Tibial nerve (tissue), 4 donors: ENCODE results near the gene CDX1. TPM values are rescaled to one million over a fixed set of nuclear protein-coding genes. Genes with fewer than 3 reads are reported as not detected.

Experiments
- DNase-seq, 2 donors: peaks; one replicate each; pipeline ENCODE4 v3.0.0-alpha.2; 2019; ENCODE audit warnings: low spot score in 2 of 2
- H3K27ac ChIP-seq, 4 donors: fragments of 200-600 bp; sonication (generic) in 3 of 4; one replicate each; pipeline ENCODE4 v1.5.1; 2017 to 2019; ENCODE audit warnings: mild to moderate bottlenecking in 1 of 4
- H3K27me3 ChIP-seq, 2 donors: fragments of 200-600 bp; sonication (generic) in 1 of 2; one replicate each; pipeline versions ENCODE4 v1.5.1 to v1.6.0; 2017 to 2019
- H3K36me3 ChIP-seq, 3 donors: fragments of 200-600 bp; sonication (generic); one replicate each; pipeline ENCODE4 v1.5.1; 2018 to 2019
- H3K4me1 ChIP-seq, 4 donors: fragments of 200-600 bp; sonication (generic) in 3 of 4; one replicate each; pipeline ENCODE4 v1.5.1; 2017 to 2019
- H3K4me3 ChIP-seq, 4 donors: fragments of 200-600 bp; sonication (generic) in 3 of 4; one replicate each; pipeline ENCODE4 v1.5.1; 2017 to 2019; ENCODE audit warnings: mild to moderate bottlenecking in 1 of 4, moderate library complexity in 1 of 4
- H3K9me3 ChIP-seq, 4 donors: fragments of 200-600 bp; sonication (generic) in 3 of 4; one replicate each; pipeline ENCODE4 v1.5.1; 2017 to 2019
- CTCF ChIP-seq, 5 experiments: fragments of 200-600 bp in 3 of 5; fragments of 450-650 bp in 2 of 5; sonication (generic) in 3 of 5; IDR thresholded peaks; one replicate each; pipeline ENCODE4 v1.5.1; 2016 to 2019; ENCODE audit warnings: antibody characterized with exemption in 5 of 5, mild to moderate bottlenecking in 3 of 5, moderate library complexity in 2 of 5
- EP300 ChIP-seq, 2 donors: sonication (generic); formaldehyde crosslinking; IDR thresholded peaks; one replicate each; pipeline ENCODE4 v1.6.1; 2017; ENCODE audit warnings: antibody characterized with exemption in 2 of 2, mild to moderate bottlenecking in 1 of 2
- POLR2A ChIP-seq, 2 donors: fragments of 450-650 bp; IDR thresholded peaks; one replicate each; pipeline ENCODE4 v1.6.1; 2017; ENCODE audit warnings: antibody characterized with exemption in 2 of 2, mild to moderate bottlenecking in 2 of 2, moderate library complexity in 2 of 2
- WGBS, 2 donors: methylation state at CpG; one replicate each; pipeline ENCODE4 v1.1.5; 2018; 5-methylcytosine and 5-hydroxymethylcytosine counted together
- total RNA-seq, 4 donors: library from RNA; depleted of rRNA; stranded (reverse); fragments of >200 nt; gene quantifications; one replicate each; pipeline ENCODE4 v1.1.0, GENCODE V29; 2016

CDX1 gene
- total RNA-seq, 4 donors from 2014 or later, result 0.22 to 2.5 TPM; not detected in 2

- H3K36me3 ChIP-seq, result peaks cover 0 to 95% (median 0%) of the 10 kb centered on the region in 3 donors
- peak overlapping the region in 3 of 4 donors; percentile 32 to 97 (median 77) for H3K27ac ChIP-seq
- no peak overlapping the region for H3K4me3 ChIP-seq
- no peaks in the 10 kb centered on the region for H3K9me3 ChIP-seq
- DNase-seq, result no peak
- H3K4me1 ChIP-seq, result peaks cover 0 to 73% (median 12%) of the 10 kb centered on the region in 4 donors
- TF ChIP-seq POLR2A (IDR thresholded peaks at IDR 0.05) (no peak), EP300 (IDR thresholded peaks at IDR 0.05) (no peak), CTCF (IDR thresholded peaks at IDR 0.05) (no peak)
- WGBS, 2 donors, result 83 to 87% methylated on average over 4 of the region's 4 CpGs
- no peaks in the 10 kb centered on the region for H3K27me3 ChIP-seq
Measured at GRCh38 chr5:150131461-150131860, 35.1 kb upstream of the CDX1 start.

- Histone ChIP-seq H3K36me3 (peaks cover 0 to 95% (median 0%) of the 10 kb centered on the region in 3 donors), H3K27me3 (no peaks in the 10 kb centered on the region), H3K9me3 (no peaks in the 10 kb centered on the region), H3K4me1 (peaks cover 0 to 80% (median 17%) of the 10 kb centered on the region in 4 donors), H3K4me3 (no peak overlapping the region), H3K27ac (peak overlapping the region; percentile 24 to 97 (median 54))
- 30 to 59% methylated on average over 9 to 12 of the region's 12 CpGs for WGBS, 2 donors
- TF ChIP-seq EP300 (IDR thresholded peaks at IDR 0.05) (peak in 1 of 2 donors; percentile 33), CTCF (IDR thresholded peaks at IDR 0.05) (no peak)
- peak; percentile 51 to 55 for DNase-seq
Measured at GRCh38 chr5:150131978-150132694, 34.4 kb upstream of the CDX1 start.

GRCh38 chr5:150132740-150133139, 33.8 kb upstream of the CDX1 start:
- 70 to 81% methylated on average over 21 to 22 of the region's 22 CpGs for WGBS, 2 donors
- TF ChIP-seq EP300 (IDR thresholded peaks at IDR 0.05) (no peak), POLR2A (IDR thresholded peaks at IDR 0.05) (no peak), CTCF (IDR thresholded peaks at IDR 0.05) (no peak)
- H3K36me3 ChIP-seq, result peaks cover 0 to 91% (median 0%) of the 10 kb centered on the region in 3 donors
- peak overlapping the region in 3 of 4 donors; percentile 24 to 97 (median 77) for H3K27ac ChIP-seq
- H3K4me3 ChIP-seq, result no peak overlapping the region
- no peaks in the 10 kb centered on the region for H3K9me3 ChIP-seq
- no peak for DNase-seq
- H3K27me3 ChIP-seq, result no peaks in the 10 kb centered on the region
- peaks cover 0 to 86% (median 23%) of the 10 kb centered on the region in 4 donors for H3K4me1 ChIP-seq

GRCh38 chr5:150133581-150134197, 32.9 kb upstream of the CDX1 start:
- no peak for TF ChIP-seq EP300 (IDR thresholded peaks at IDR 0.05)
- no peak for DNase-seq
- 67 to 68% methylated on average over 15 to 16 of the region's 16 CpGs for WGBS, 2 donors
- Histone ChIP-seq H3K27me3 (no peaks in the 10 kb centered on the region), H3K9me3 (no peaks in the 10 kb centered on the region), H3K4me1 (peaks cover 0 to 88% (median 33%) of the 10 kb centered on the region in 4 donors), H3K36me3 (peaks cover 0 to 82% (median 0%) of the 10 kb centered on the region in 3 donors), H3K27ac (peak overlapping the region in 2 of 4 donors; percentile 77 to 97), H3K4me3 (no peak overlapping the region)

- WGBS, 2 donors, result 60 to 64% methylated on average over 7 of the region's 7 CpGs
- H3K4me3 ChIP-seq, result no peak overlapping the region
- TF ChIP-seq POLR2A (IDR thresholded peaks at IDR 0.05) (no peak), CTCF (IDR thresholded peaks at IDR 0.05) (no peak), EP300 (IDR thresholded peaks at IDR 0.05) (no peak)
- no peak for DNase-seq
- peak overlapping the region in 2 of 4 donors; percentile 97 to 99 for H3K27ac ChIP-seq
- H3K9me3 ChIP-seq, result no peaks in the 10 kb centered on the region
- H3K4me1 ChIP-seq, result peaks cover 0 to 94% (median 38%) of the 10 kb centered on the region in 4 donors
- H3K36me3 ChIP-seq, result peaks cover 0 to 76% (median 0%) of the 10 kb centered on the region in 3 donors
- no peaks in the 10 kb centered on the region for H3K27me3 ChIP-seq
Measured at GRCh38 chr5:150134198-150134588, 32.4 kb upstream of the CDX1 start.
